ENCODE measurements around the gene PLA2G4D.

- TF ChIP-seq CTCF (IDR thresholded peaks at IDR 0.05; ENCODE audit: low read depth, low read length): no peak
- no peak for TF ChIP-seq POLR2A (IDR thresholded peaks at IDR 0.05; ENCODE audit: extremely low read depth, insufficient read length)
- no peak for TF ChIP-seq MAX (IDR thresholded peaks at IDR 0.05; ENCODE audit: low read depth, low read length)
Observed at GRCh38 chr15:42062284-42062806, 32.0 kb downstream of the PLA2G4D start.
